ENCODE data around the gene PDE4D.

The PDE4D gene

DNA sequence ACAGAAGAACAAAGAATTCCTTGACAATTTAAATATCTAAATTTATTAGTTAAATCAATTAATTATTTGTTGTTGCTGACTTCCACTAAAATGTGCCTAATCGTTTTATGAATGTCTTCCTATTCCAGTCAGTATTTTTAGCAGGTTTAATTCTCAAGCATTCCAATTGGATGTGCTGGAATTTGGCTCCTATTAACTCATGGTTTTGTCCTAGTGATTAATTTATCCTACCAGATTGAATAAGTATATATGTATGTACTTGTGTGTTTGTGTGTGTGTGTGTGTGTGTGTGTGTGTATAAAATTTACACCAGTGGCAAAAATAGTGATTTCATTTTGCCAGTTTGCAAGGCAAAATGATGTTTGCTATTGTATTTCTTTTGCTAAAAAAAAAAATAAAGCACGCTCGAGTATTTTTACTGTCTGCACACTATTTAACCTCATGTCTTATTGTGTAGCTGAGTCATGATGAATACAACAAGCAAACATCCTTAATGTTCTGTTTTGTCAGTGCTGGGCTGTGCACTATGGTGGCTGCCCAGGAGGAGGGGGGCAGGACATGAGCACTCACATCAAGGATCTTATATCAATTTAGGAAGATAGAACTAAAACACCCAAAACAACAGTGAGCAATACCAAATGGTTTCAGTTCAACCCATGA is 375.5 kb downstream of the PDE4D start:
- no peak for DNase-seq (ENCODE audit: low read depth in 2 of 2)

DNA sequence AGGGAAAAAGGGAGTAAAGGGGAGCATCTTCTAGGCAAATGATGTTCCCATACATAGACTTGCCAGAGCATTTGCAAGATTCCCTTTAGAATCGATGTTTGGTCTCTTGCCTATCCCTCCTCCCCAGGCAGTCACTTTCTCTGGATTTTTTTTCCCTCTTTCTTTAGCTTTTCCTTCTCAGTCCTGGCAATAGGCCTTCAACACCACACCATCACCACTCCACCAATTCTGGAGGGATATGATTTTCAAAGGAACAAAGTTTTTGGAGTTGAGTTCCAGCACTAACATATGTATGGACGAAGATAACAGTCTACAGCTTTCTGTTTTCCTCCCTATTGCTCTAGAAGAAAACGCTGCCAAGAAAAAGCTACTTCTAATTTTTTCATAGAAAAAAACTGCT is 377.4 kb downstream of the PDE4D start:
- DNase-seq (ENCODE audit: low read depth in 2 of 2): no peak

DNA sequence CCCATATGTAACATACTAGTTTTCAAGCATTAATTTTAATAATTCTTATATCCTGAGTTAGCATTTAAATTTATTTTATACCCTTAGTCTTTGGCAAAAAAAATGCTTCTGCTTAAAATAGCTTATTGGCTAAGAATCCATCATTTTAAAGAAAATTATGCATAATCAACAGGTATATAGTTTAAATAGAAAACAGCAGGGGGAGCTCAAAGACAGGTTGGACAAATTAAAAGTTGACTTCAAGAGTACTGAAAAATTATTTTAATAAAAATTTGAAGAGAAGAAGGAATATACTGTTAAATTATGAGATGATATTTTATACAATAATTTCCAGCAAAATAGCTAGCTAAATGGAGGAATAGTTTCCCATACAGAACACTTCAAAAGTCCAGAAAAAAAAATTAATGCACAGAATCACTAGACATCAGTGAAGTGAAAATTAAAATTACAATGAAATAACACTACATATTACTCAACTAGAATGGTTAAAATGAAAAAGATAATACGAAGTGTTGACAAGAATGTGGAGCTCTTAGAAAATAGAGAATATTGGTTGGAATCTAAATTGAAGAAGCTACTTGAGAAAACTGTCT is 387.1 kb downstream of the PDE4D start:
- no peak for DNase-seq (ENCODE audit: low read depth in 2 of 2)

DNA sequence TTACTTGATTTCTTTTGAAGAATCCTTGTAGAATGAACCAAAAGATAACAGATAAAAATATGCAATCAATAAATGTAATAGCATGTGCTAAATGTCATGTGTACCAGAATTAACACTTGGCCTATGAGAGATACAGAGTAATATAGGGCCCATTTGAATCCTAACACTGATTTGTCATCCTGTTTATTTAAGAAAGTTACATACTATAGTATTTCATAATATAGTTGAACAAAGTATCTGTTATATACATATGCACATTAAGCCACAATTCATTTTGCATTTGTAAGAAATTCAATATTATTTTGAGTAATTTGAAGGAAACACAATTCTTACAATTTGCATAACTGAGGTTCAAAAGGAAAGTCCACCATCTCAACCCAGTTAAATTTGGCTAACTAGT is 389.5 kb downstream of the PDE4D start:
- no peak for DNase-seq (ENCODE audit: low read depth in 2 of 2)

- DNase-seq (ENCODE audit: low read depth in 2 of 2): no peak
Measured at GRCh38 chr5:59503220-59503619, 390.3 kb downstream of the PDE4D start.

DNA sequence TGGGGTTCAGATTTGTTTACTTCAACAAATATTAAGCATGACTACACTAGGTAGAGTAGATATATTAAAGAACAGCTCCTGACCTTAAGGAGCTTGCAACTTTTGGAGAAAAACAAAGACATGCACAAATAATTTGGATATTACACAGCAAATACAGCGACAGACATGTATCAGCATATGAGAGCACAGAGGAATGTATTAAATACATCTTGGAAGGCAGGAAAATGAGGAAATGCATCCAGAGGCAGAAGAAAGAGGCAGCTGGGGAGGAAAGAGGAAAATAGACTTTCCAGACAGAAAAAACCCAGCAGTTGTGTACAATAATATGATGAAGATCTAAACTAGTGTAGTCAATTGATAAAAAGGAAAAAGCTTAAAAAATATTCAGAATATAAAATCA is 392.2 kb downstream of the PDE4D start:
- DNase-seq (ENCODE audit: low read depth in 2 of 2): no peak

GRCh38 chr5:59500014-59500413 is 393.5 kb downstream of the PDE4D start:
- no peak for DNase-seq (ENCODE audit: low read depth in 2 of 2)

- DNase-seq (ENCODE audit: low read depth in 2 of 2): no peak
Measured at GRCh38 chr5:59497207-59497606, 396.3 kb downstream of the PDE4D start.

GRCh38 chr5:59496524-59497134 is 396.9 kb downstream of the PDE4D start:
- DNase-seq (ENCODE audit: low read depth in 2 of 2): no peak

DNA sequence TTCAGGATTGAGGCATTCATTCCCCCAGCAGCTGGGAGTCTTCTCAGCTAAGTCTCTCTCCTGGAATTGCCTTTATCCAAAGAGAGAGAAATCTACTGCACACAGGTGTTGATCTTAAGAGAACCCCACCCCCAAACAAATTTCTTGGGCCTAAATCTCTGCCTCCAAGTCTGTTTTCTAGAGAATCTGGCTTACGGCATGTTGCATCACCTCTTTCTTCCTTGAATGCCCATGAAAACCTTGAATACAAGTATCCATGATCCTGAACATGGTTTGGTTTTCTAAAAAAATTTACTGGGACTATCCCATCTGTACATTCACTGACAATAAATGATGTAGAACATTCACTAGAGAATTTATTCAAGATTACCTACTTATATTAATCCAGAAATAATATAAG is 401.6 kb downstream of the PDE4D start:
- DNase-seq (ENCODE audit: low read depth in 2 of 2): no peak

DNA sequence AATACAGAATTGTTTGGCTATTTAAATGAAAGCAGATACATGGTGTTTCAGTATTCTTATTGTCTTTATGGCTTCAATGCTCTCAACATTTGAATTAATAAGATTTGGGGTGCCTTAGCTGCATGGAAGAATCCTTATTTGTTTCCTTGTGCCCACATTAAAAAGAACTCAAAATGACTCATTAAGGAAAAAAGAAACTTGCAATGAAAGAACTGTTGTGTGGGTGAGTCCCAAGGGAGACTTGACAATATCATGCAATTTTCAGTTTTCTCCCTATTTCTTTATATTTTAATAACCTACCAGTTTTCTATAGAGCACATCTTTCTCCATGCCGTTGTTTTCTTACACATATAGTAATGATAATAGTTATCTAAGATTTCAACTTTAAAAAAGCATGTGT is 404.0 kb downstream of the PDE4D start:
- DNase-seq (ENCODE audit: low read depth in 2 of 2): no peak

GRCh38 chr5:59487772-59488729 is 405.5 kb downstream of the PDE4D start:
- no peak for DNase-seq (ENCODE audit: low read depth in 2 of 2)

DNA sequence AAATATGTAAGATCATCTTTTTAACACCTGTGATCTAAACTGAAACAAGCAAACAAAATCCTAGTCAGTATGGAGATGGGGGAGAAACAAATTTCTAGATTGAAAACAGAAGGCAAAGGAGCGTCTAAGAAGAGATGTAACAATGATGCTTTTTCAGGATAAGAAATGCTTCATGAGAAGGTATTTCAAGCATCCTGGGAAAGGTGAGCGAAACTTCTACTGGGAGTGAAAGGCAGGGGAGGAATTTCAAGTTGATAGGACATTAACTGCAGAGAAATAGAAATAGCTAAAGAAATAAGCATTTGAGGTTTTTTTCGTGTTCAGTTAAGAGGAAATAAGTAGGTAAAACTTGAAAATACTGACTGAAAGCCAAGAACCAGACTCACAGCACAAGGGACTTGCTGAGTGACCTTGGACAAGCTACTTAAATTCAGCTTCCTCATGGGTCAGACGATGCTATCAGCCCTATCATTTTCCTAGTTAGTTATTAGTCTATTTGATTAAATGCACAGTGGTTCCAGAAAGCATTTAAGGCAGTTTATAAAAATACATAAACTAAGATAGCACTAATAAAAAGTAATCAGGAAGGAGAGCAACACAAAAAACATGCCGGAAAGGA is 406.3 kb downstream of the PDE4D start:
- no peak for DNase-seq (ENCODE audit: low read depth in 2 of 2)

DNA sequence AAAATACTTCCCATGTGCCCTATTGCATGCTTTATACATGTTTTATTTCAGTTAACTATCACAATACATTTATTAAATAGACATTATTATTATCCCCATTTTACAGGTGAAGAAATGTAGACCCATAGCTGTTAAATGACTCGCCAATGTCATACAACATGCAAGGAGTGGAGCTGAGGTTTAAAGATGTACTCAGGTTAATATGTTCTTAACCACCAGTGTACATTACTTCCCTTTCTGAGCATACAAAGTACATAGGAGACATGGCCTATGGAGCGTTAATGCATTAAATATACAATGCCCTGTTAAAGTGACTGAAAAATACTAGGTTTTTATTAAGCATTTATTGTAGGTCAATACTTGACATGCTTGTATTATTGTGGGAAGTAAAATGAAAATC is 407.0 kb downstream of the PDE4D start:
- DNase-seq (ENCODE audit: low read depth in 2 of 2): no peak

GRCh38 chr5:59485629-59486439 is 407.7 kb downstream of the PDE4D start:
- DNase-seq (ENCODE audit: low read depth in 2 of 2): no peak

DNA sequence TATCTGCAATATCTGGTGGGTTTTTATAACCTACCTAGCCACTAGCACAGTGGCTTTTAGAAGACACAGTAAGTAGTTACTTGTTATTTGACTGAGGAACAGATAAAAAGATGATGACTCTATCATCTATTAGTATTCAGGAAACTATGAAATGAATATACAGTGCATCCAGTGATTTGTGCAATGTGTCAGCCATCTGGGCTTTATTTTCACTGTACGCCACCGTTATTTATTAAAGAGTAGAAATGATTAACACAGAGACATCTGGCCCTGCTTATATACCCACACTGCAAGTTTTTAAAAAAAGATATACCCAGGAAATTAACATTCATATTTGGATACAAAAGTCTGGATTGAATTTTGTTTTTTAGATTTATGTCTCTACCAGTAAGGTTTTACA is 408.4 kb downstream of the PDE4D start:
- no peak for DNase-seq (ENCODE audit: low read depth in 2 of 2)

DNA sequence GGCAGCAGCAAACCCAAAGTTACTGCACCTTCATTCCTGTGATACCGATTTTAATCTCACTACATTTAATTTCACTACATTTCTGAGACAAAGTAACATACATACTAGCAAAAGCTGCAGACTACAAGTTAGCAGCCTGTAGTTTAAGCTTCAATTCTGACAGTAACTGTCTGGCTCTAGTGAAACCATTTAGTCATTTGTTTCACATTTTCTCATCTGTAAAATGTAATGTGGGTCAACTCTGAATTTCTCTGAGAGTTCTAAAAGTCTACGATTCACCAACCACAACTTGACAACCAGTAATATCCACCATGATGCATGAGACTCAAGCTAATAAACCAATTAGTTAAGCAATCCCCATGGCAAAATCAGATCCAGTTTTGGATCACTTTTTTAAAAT is 408.9 kb downstream of the PDE4D start:
- no peak for DNase-seq (ENCODE audit: low read depth in 2 of 2)

- DNase-seq (ENCODE audit: low read depth in 2 of 2): no peak
Measured at GRCh38 chr5:59483971-59484472, 409.5 kb downstream of the PDE4D start.

- no peak for DNase-seq (ENCODE audit: low read depth in 2 of 2)
Measured at GRCh38 chr5:59479086-59479485, 414.4 kb downstream of the PDE4D start.

DNA sequence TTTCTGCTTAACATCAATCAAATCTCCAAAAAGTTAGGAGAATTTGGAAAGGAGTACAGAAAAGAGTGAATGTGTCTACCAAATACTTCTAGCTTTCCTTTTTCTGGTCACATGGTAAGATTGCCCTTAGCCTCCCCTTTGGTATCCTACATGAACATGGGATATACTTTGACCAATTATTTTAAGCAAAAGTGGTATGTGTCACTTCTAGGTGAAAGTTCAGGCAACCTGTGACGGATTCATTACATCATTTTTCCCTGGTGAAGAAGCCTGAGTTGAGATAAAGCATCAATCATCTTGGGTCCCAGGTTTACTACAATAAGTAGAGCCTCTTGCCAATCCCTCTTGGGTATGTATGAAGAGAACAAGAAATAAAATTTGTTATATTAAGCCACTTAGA is 419.2 kb downstream of the PDE4D start:
- DNase-seq (ENCODE audit: low read depth in 2 of 2): no peak

DNA sequence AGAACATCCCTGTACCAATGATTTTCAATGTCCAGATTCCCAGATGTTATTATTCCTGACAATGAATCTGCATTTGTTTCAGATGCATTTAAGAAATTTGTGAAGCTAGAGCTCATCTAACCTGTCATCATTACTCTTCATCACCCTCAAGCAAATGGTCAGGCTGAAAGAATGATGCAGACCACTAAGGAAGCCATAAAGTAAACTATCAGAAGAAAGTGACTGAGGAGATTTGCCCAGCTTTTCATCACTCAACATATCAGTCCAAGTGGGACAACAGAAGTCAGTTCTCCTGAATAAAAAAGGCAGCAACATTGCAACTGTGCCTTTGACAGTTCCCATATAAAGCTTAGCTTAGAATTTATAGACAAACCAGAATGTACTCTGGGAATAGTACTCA is 419.9 kb downstream of the PDE4D start:
- DNase-seq (ENCODE audit: low read depth in 2 of 2): no peak

Data from stimulated activated CD8-positive, alpha-beta memory T cell treated with anti-CD3 and anti-CD28 coated beads, Interleukin-7, amount 100 ng/mL, for 1 hour (primary cell).